B cell (primary cell): ENCODE measurements around the gene MAPKAP1. TPM values are rescaled to one million over a fixed set of nuclear protein-coding genes. Genes with fewer than 3 reads are reported as not detected.

Experiments
- ATAC-seq: fragments of 200-7000 bp; cut with Tn5 transposase; one replicate; pipeline ENCODE4 v1.10.0; 2021; ENCODE audit warnings: low read depth, mild to moderate bottlenecking, moderate number of reproducible peaks, moderate library complexity
- CTCF ChIA-PET: fragments of 350-600 bp; sonication (Branson Sonifier 250); formaldehyde crosslinking; loops from one replicate; lab custom pipeline; 2021; ENCODE audit warnings: antibody characterized with exemption, inconsistent platforms; lab: Charles Lee
- POLR2A ChIA-PET: fragments of 350-600 bp; sonication (Branson Sonifier 250); formaldehyde crosslinking; loops from one replicate; lab custom pipeline; 2021; ENCODE audit warnings: antibody characterized with exemption; lab: Charles Lee
- DNase-seq: peaks from one replicate; pipeline ENCODE4 v3.0.0; 2013
- H2AFZ ChIP-seq: 2 replicates; pipeline ENCODE4 v1.6.1; 2012; ENCODE audit warnings: mild to moderate bottlenecking, low read depth, low read length; ENCODE audit not compliant: insufficient read depth, poor library complexity, severe bottlenecking
- H3K27ac ChIP-seq, 2 donors: 1 replicate in 1 of 2; 2 replicates in 1 of 2; pipeline ENCODE4 v1.5.1; 2012 to 2013; ENCODE audit warnings: low read length in 2 of 2, mild to moderate bottlenecking in 2 of 2, moderate library complexity in 1 of 2
- H3K27me3 ChIP-seq, 4 experiments: fragments of 200-600 bp in 1 of 4; sonication (generic) in 1 of 4; replicated peaks in 1 of 4; 1 replicate in 2 of 4; 2 replicates in 2 of 4; pipeline versions ENCODE4 v1.6.1 to v1.7.0; 2013 to 2016; ENCODE audit warnings: low read length in 3 of 4, mild to moderate bottlenecking in 2 of 4, mixed read lengths in 1 of 4, moderate library complexity in 1 of 4; ENCODE audit not compliant: insufficient read depth in 4 of 4, control insufficient read depth in 3 of 4; ENCODE audit errors: control extremely low read depth in 1 of 4
- H3K36me3 ChIP-seq, 2 experiments: replicated peaks in 1 of 2; 1 replicate in 1 of 2; 2 replicates in 1 of 2; pipeline versions ENCODE4 v1.6.1 to v1.7.1; 2013; ENCODE audit warnings: low read length in 1 of 2; ENCODE audit not compliant: insufficient read depth in 2 of 2, control insufficient read depth in 1 of 2; ENCODE audit errors: control extremely low read depth in 1 of 2, extremely low read depth in 1 of 2
- H3K4me1 ChIP-seq, 2 donors: fragments of 200-600 bp in 1 of 2; sonication (generic) in 1 of 2; 1 replicate in 1 of 2; 2 replicates in 1 of 2; pipeline versions ENCODE4 v1.5.1 to v1.6.1; 2013 to 2017; ENCODE audit warnings: low read length in 2 of 2; ENCODE audit not compliant: control insufficient read depth in 2 of 2, insufficient read depth in 2 of 2
- H3K4me2 ChIP-seq: replicated peaks from 2 replicates; pipeline ENCODE3; 2012; ENCODE audit warnings: mild to moderate bottlenecking, low read depth, low read length; ENCODE audit not compliant: poor library complexity, severe bottlenecking
- H3K4me3 ChIP-seq, 5 experiments: fragments of 200-600 bp in 1 of 5; sonication (generic) in 1 of 5; 1 replicate in 3 of 5; 2 replicates in 2 of 5; pipeline versions ENCODE4 v1.5.1 to v1.7.0; 2011 to 2016; ENCODE audit warnings: low read length in 4 of 5, mild to moderate bottlenecking in 4 of 5, low read depth in 2 of 5, control low read depth in 1 of 5, moderate library complexity in 1 of 5; ENCODE audit not compliant: insufficient read depth in 1 of 5; ENCODE audit errors: control extremely low read depth in 1 of 5, extremely low read depth in 1 of 5
- H3K79me2 ChIP-seq: fragments of 200-600 bp; sonication (generic); one replicate; pipeline ENCODE4 v1.6.0; 2016; ENCODE audit warnings: low read length; ENCODE audit not compliant: control insufficient read depth, insufficient read depth
- H3K9ac ChIP-seq: fragments of 200-600 bp; sonication (generic); 2 replicates; pipeline ENCODE4 v1.6.1; 2017; ENCODE audit warnings: mild to moderate bottlenecking, low read length, moderate library complexity
- H3K9me3 ChIP-seq, 3 donors: one replicate each; pipeline versions ENCODE4 v1.6.1 to v1.7.1; 2013; ENCODE audit warnings: low read length in 2 of 3; ENCODE audit not compliant: control insufficient read depth in 2 of 3, insufficient read depth in 1 of 3; ENCODE audit errors: control extremely low read depth in 1 of 3
- H4K20me1 ChIP-seq: 2 replicates; pipeline ENCODE4 v1.6.0; 2012; ENCODE audit warnings: mild to moderate bottlenecking, low read length; ENCODE audit not compliant: insufficient read depth, control insufficient read depth, poor library complexity, severe bottlenecking
- H3K27ac Mint-ChIP-seq: one replicate; pipeline ENCODE4 v1.8.0; 2021; ENCODE audit warnings: mixed read lengths
- H3K27me3 Mint-ChIP-seq: one replicate; pipeline ENCODE4 v1.8.0; 2021; ENCODE audit warnings: mixed read lengths
- H3K4me1 Mint-ChIP-seq: one replicate; pipeline ENCODE4 v1.8.0; 2021; ENCODE audit warnings: mixed read lengths
- H3K4me3 Mint-ChIP-seq: one replicate; pipeline ENCODE4 v1.8.0; 2021; ENCODE audit warnings: mixed read lengths
- H3K9me3 Mint-ChIP-seq: one replicate; pipeline ENCODE4 v1.8.0; 2022; ENCODE audit warnings: mixed read lengths; ENCODE audit not compliant: insufficient read depth
- CTCF ChIP-seq: fragments of 200-600 bp; IDR thresholded peaks from one replicate; pipeline ENCODE4 v1.8.0; 2022; ENCODE audit warnings: antibody characterized with exemption, mild to moderate bottlenecking
- EZH2 ChIP-seq: IDR thresholded peaks from 2 replicates; pipeline ENCODE4 v1.6.1; 2012; ENCODE audit warnings: borderline replicate concordance, low read depth, mild to moderate bottlenecking, moderate library complexity, low read length; ENCODE audit not compliant: insufficient read depth, poor library complexity, severe bottlenecking
- WGBS: methylation state at CpG from one replicate; pipeline ENCODE4 v1.1.5; 2013; ENCODE audit warnings: missing lambda C conversion rate; ENCODE audit not compliant: insufficient coverage; 5-methylcytosine and 5-hydroxymethylcytosine counted together
- intact Hi-C: fragments of 100-400 bp; cut with micrococcal nuclease; formaldehyde crosslinking; loops from one replicate; pipeline ENCODE4 v1.10.0; 2022
- polyA plus RNA-seq: library from polyadenylated mRNA; depleted of rRNA; stranded (reverse); fragments of >200 nt; gene quantifications from 2 replicates; pipeline ENCODE4 v1.2.3, GENCODE V29; 2012
- total RNA-seq, 2 donors: library from RNA; stranded (reverse); fragments of 120-200 nt in 1 of 2; gene quantifications; 1 replicate in 1 of 2; 2 replicates in 1 of 2; pipeline versions ENCODE4 v1.2.3 to v1.2.4, GENCODE V29; 2013 to 2022

MAPKAP1 gene
- total and polyA plus RNA-seq, 2 donors (not counting 1 experiment from before 2014, with no cell fraction given) = 51.6 to 62.4 TPM

DNA sequence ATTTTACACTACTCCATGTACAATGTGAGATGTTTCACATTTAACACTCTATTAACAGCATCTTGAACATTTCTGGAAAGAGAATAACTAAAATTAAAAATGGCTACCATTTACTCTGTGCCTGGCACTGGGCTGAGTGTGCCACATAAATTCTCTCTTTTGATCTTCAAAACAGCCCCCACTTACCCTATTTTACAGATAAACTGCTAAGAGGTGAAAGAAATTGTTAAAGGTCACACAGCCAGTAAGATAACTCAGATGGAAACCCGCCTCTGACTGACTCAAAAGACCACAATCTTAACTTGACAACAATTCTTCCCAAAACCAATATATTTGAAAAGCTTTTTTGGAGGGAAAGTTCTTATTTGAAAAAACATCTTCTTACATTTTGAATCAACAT is 97.3 kb downstream of the MAPKAP1 start:
- Histone ChIP-seq H3K27me3 (no peaks in the 10 kb centered on the region), H3K4me1 (no peaks in the 10 kb centered on the region), H3K4me3 (no peak overlapping the region), H2AFZ (no peak overlapping the region), H3K9me3 (no peaks in the 10 kb centered on the region), H3K4me2 (no peak overlapping the region), H3K27ac (no peak overlapping the region), H3K36me3 (peaks cover 0 to 2% of the 10 kb centered on the region in 2 experiments), H4K20me1 (peaks cover 20% of the 10 kb centered on the region), H3K9ac (no peak overlapping the region), H3K79me2 (peaks cover 78% of the 10 kb centered on the region)
- Mint-ChIP-seq H3K27ac (no peak overlapping the region), H3K4me1 (peaks cover 28% of the 10 kb centered on the region), H3K4me3 (no peak overlapping the region), H3K9me3 (no peaks in the 10 kb centered on the region), H3K27me3 (no peaks in the 10 kb centered on the region)
- intact Hi-C loops = no loop called here
- no peak for DNase-seq
- no CpG with 5 or more reads among the region's 1 CpG for WGBS
- TF ChIP-seq CTCF (no peak), EZH2 (no peak)
- POLR2A ChIA-PET = no interaction called here
- CTCF ChIA-PET = no interaction called here
- no peak for ATAC-seq

- H3K4me2 ChIP-seq = no peak overlapping the region
- Mint-ChIP-seq H3K4me3 (no peak overlapping the region), H3K27ac (no peak overlapping the region), H3K9me3 (no peaks in the 10 kb centered on the region), H3K4me1 (peaks cover 29% of the 10 kb centered on the region), H3K27me3 (no peaks in the 10 kb centered on the region)
- intact Hi-C loops = no loop called here
- no peaks in the 10 kb centered on the region for H3K4me1 ChIP-seq
- H3K4me3 ChIP-seq = no peak overlapping the region
- ChIA-PET POLR2A (no interaction called here), CTCF (no interaction called here)
- H3K27ac ChIP-seq = no peak overlapping the region
- peaks cover 73% of the 10 kb centered on the region for H3K79me2 ChIP-seq
- H4K20me1 ChIP-seq = peaks cover 20% of the 10 kb centered on the region
- ATAC-seq (no peak), DNase-seq (no peak)
- no peak for TF ChIP-seq CTCF
- no peak for TF ChIP-seq EZH2
- WGBS = 83% methylated on average over 4 of the region's 10 CpGs
- H3K36me3 ChIP-seq = peaks cover 0 to 2% of the 10 kb centered on the region in 2 experiments
- H2AFZ ChIP-seq = no peak overlapping the region
- no peaks in the 10 kb centered on the region for H3K27me3 ChIP-seq
- H3K9me3 ChIP-seq = no peaks in the 10 kb centered on the region
- H3K9ac ChIP-seq = no peak overlapping the region
These were observed 98.4 kb downstream of the MAPKAP1 start for GRCh38 chr9:125608489-125609224.
